BLaER1 treated with 17β-estradiol and CSF1 and Interleukin-3, amounts not matched to agents 10 nM and 100 nM (cell line): ENCODE data around the gene NR2C2.
A peak's percentile ranks its signal among the peaks of the same experiment; 100 is the strongest.

Experiments
- H3K27ac ChIP-seq, 11 experiments: shearing (Covaris generic); formaldehyde crosslinking; 2 replicates each; pipeline ENCODE4 v1.8.1; 2022
- H3K27me3 ChIP-seq, 11 experiments: shearing (Covaris generic); formaldehyde crosslinking; 2 replicates each; pipeline ENCODE4 v1.8.1; 2022
- H3K36me3 ChIP-seq, 11 experiments: shearing (Covaris generic); formaldehyde crosslinking; 2 replicates each; pipeline ENCODE4 v1.8.1; 2022
- H3K4me1 ChIP-seq, 10 experiments: shearing (Covaris generic); formaldehyde crosslinking; 2 replicates each; pipeline ENCODE4 v1.8.1; 2022
- H3K4me2 ChIP-seq, 11 experiments: shearing (Covaris generic); formaldehyde crosslinking; 2 replicates each; pipeline ENCODE4 v1.8.1; 2022
- H3K4me3 ChIP-seq, 10 experiments: shearing (Covaris generic); formaldehyde crosslinking; 2 replicates each; pipeline ENCODE4 v1.8.1; 2022
- H3K9ac ChIP-seq, 11 experiments: shearing (Covaris generic); formaldehyde crosslinking; 2 replicates each; pipeline ENCODE4 v1.8.1; 2022
- H3K9me3 ChIP-seq, 11 experiments: shearing (Covaris generic); formaldehyde crosslinking; replicated peaks in 1 of 11; 2 replicates each; pipeline ENCODE4 v1.8.1; 2022
- H4K20me1 ChIP-seq, 11 experiments: shearing (Covaris generic); formaldehyde crosslinking; 2 replicates each; pipeline ENCODE4 v1.8.1; 2022
- Cebpa-rat ChIP-seq, 11 experiments: shearing (Covaris generic); IDR thresholded peaks; 2 replicates each; pipeline ENCODE4 v1.8.1; 2022

NR2C2 gene

GRCh38 chr3:15040844-15041243 is 93.5 kb downstream of the NR2C2 start:
- H4K20me1 ChIP-seq: peaks cover 9 to 82% (median 57%) of the 10 kb centered on the region in 11 experiments; a peak in 20 of 22 replicates
- no peak for TF ChIP-seq Cebpa-rat (IDR thresholded peaks at IDR 0.05)
- no peak overlapping the region for H3K27ac ChIP-seq
- H3K36me3 ChIP-seq: peaks cover 97 to 100% (median 100%) of the 10 kb centered on the region in 11 experiments
- H3K27me3 ChIP-seq: no peaks in the 10 kb centered on the region
- H3K9ac ChIP-seq: no peak overlapping the region
- H3K4me1 ChIP-seq: peaks cover 8 to 19% (median 12%) of the 10 kb centered on the region in 10 experiments; a peak in 18 of 20 replicates
- H3K9me3 ChIP-seq: no peaks in the 10 kb centered on the region
- H3K4me2 ChIP-seq: no peak overlapping the region
- H3K4me3 ChIP-seq: no peak overlapping the region

- no peaks in the 10 kb centered on the region for H3K27me3 ChIP-seq
- H3K9ac ChIP-seq: no peak overlapping the region
- no peak overlapping the region for H3K27ac ChIP-seq
- H3K4me1 ChIP-seq: peaks cover 8 to 19% (median 12%) of the 10 kb centered on the region in 10 experiments; a peak in 18 of 20 replicates
- no peak for TF ChIP-seq Cebpa-rat (IDR thresholded peaks at IDR 0.05)
- no peak overlapping the region for H3K4me3 ChIP-seq
- no peak overlapping the region for H3K4me2 ChIP-seq
- peaks cover 97 to 100% (median 100%) of the 10 kb centered on the region in 11 experiments for H3K36me3 ChIP-seq
- peaks cover 17 to 93% (median 68%) of the 10 kb centered on the region in 11 experiments; a peak in 20 of 22 replicates for H4K20me1 ChIP-seq
- no peaks in the 10 kb centered on the region for H3K9me3 ChIP-seq
These were observed 94.6 kb downstream of the NR2C2 start for GRCh38 chr3:15041950-15042349.

GRCh38 chr3:15042936-15043335 is 95.6 kb downstream of the NR2C2 start:
- Histone ChIP-seq H3K9ac (no peak overlapping the region), H3K27me3 (no peaks in the 10 kb centered on the region), H3K9me3 (no peaks in the 10 kb centered on the region), H3K36me3 (peaks cover 97 to 100% (median 100%) of the 10 kb centered on the region in 11 experiments), H3K4me1 (peaks cover 8 to 19% (median 12%) of the 10 kb centered on the region in 10 experiments; a peak in 18 of 20 replicates), H3K4me2 (no peak overlapping the region), H3K4me3 (no peak overlapping the region), H3K27ac (no peak overlapping the region), H4K20me1 (peaks cover 17 to 96% (median 74%) of the 10 kb centered on the region in 11 experiments; a peak in 21 of 22 replicates)
- no peak for TF ChIP-seq Cebpa-rat (IDR thresholded peaks at IDR 0.05)

GRCh38 chr3:15043408-15044171 is 96.2 kb downstream of the NR2C2 start:
- no peaks in the 10 kb centered on the region for H3K9me3 ChIP-seq
- peaks cover 97 to 100% (median 100%) of the 10 kb centered on the region in 11 experiments for H3K36me3 ChIP-seq
- H3K4me3 ChIP-seq: no peak overlapping the region
- no peaks in the 10 kb centered on the region for H3K27me3 ChIP-seq
- H3K27ac ChIP-seq: no peak overlapping the region
- H3K4me1 ChIP-seq: peaks cover 8 to 19% (median 12%) of the 10 kb centered on the region in 10 experiments; a peak in 18 of 20 replicates
- H3K9ac ChIP-seq: 0 out of 22 replicates have a peak overlapping the region, but pooled peaks of 1 of the 11 experiments have one; percentile 14
- H3K4me2 ChIP-seq: peak overlapping the region in 5 of 11 experiments; percentile 18 to 46 (median 24); a peak in 5 of 22 replicates
- no peak for TF ChIP-seq Cebpa-rat (IDR thresholded peaks at IDR 0.05)
- peaks cover 17 to 96% (median 79%) of the 10 kb centered on the region in 11 experiments; a peak in 21 of 22 replicates for H4K20me1 ChIP-seq

- no peak for TF ChIP-seq Cebpa-rat (IDR thresholded peaks at IDR 0.05)
- Histone ChIP-seq H3K4me1 (peaks cover 8 to 19% (median 12%) of the 10 kb centered on the region in 10 experiments; a peak in 18 of 20 replicates), H3K9me3 (no peaks in the 10 kb centered on the region), H3K4me3 (no peak overlapping the region), H3K9ac (peak overlapping the region in 1 of 11 experiments; percentile 14; a peak in 1 of 22 replicates), H3K4me2 (peak overlapping the region in 8 of 11 experiments; percentile 15 to 46 (median 27); a peak in 10 of 22 replicates), H3K27ac (no peak overlapping the region), H3K36me3 (peaks cover 97 to 100% (median 100%) of the 10 kb centered on the region in 11 experiments), H4K20me1 (peaks cover 18 to 96% (median 82%) of the 10 kb centered on the region in 11 experiments; a peak in 21 of 22 replicates), H3K27me3 (no peaks in the 10 kb centered on the region)
These were observed 96.9 kb downstream of the NR2C2 start for GRCh38 chr3:15044326-15044725.

GRCh38 chr3:15045667-15046066 is 98.3 kb downstream of the NR2C2 start:
- no peaks in the 10 kb centered on the region for H3K27me3 ChIP-seq
- peaks cover 31 to 100% (median 85%) of the 10 kb centered on the region in 11 experiments; a peak in 21 of 22 replicates for H4K20me1 ChIP-seq
- no peak overlapping the region for H3K27ac ChIP-seq
- no peaks in the 10 kb centered on the region for H3K9me3 ChIP-seq
- H3K4me2 ChIP-seq: no peak overlapping the region
- H3K4me3 ChIP-seq: no peak overlapping the region
- H3K4me1 ChIP-seq: peaks cover 11 to 29% (median 20%) of the 10 kb centered on the region in 10 experiments; a peak in 19 of 20 replicates
- TF ChIP-seq Cebpa-rat (IDR thresholded peaks at IDR 0.05): no peak
- peaks cover 99 to 100% (median 100%) of the 10 kb centered on the region in 11 experiments for H3K36me3 ChIP-seq
- no peak overlapping the region for H3K9ac ChIP-seq

- peaks cover 38 to 57% (median 48%) of the 10 kb centered on the region in 10 experiments for H3K4me1 ChIP-seq
- H3K9ac ChIP-seq: no peak overlapping the region
- no peaks in the 10 kb centered on the region for H3K9me3 ChIP-seq
- H3K4me3 ChIP-seq: no peak overlapping the region
- no peak overlapping the region for H3K4me2 ChIP-seq
- H3K27me3 ChIP-seq: no peaks in the 10 kb centered on the region
- peaks cover 60 to 100% (median 94%) of the 10 kb centered on the region in 11 experiments; a peak in 21 of 22 replicates for H4K20me1 ChIP-seq
- H3K27ac ChIP-seq: no peak overlapping the region
- H3K36me3 ChIP-seq: peaks cover 79 to 97% (median 86%) of the 10 kb centered on the region in 11 experiments
- TF ChIP-seq Cebpa-rat (IDR thresholded peaks at IDR 0.05): no peak
These were observed 102.2 kb downstream of the NR2C2 start for GRCh38 chr3:15049584-15049983.

GRCh38 chr3:15050405-15051092 is 103.2 kb downstream of the NR2C2 start:
- no peak overlapping the region for H3K27ac ChIP-seq

More at GRCh38 chr3:15050405-15051092, 103.2 kb downstream of the NR2C2 start:
- Histone ChIP-seq H3K27me3 (no peaks in the 10 kb centered on the region), H3K4me3 (no peak overlapping the region), H3K9me3 (peaks cover 0 to 8% (median 0%) of the 10 kb centered on the region in 11 experiments; a peak in 1 of 22 replicates), H3K36me3 (peaks cover 73 to 97% (median 83%) of the 10 kb centered on the region in 11 experiments), H3K4me1 (peaks cover 44 to 58% (median 55%) of the 10 kb centered on the region in 10 experiments), H3K4me2 (peak overlapping the region in 7 of 11 experiments; percentile 6 to 86 (median 78); a peak in 12 of 22 replicates), H4K20me1 (peaks cover 59 to 100% (median 93%) of the 10 kb centered on the region in 11 experiments; a peak in 21 of 22 replicates), H3K9ac (peak overlapping the region in 2 of 11 experiments; percentile 22 to 44; a peak in 1 of 22 replicates)
- no peak for TF ChIP-seq Cebpa-rat (IDR thresholded peaks at IDR 0.05)
